Activated CD4-positive, CD25-positive, alpha-beta regulatory T cell treated with anti-CD3 and anti-CD28 coated beads, Interleukin-2, amount 50 U/mL, for 24 hours (primary cell): ENCODE results near the gene CARMIL1.
"Not testable (repeated sequence)": the region's sequence is repeated elsewhere in the genome, so short reads cannot be mapped to it uniquely, and the experiment has no call there.

ENCODE experiments used
- ATAC-seq, 2 donors: fragments of 150-1000 bp; cut with Tn5 transposase; one replicate each; pipeline ENCODE4 v1.10.0; 2021; ENCODE audit warnings: mild to moderate bottlenecking in 1 of 2, moderate library complexity in 1 of 2

CARMIL1 gene

DNA sequence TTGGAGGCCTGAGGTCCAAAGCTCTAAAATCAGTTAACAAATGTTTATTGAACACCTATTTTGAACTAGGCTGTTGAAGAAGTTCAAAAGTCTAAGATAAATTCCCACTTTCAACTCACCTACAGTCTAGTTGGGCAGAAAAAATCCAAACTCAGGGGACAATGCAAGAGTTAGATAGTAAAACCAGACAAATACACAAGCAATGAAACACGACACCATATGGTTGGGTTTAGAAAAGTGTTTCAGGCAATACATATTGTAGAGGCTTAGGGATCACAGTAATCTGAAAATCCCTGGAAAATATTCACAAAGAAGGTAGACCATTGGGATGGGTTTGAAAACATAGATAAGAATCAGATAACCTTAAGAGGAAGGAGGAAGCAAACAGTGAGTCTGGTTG, 1.3 kb upstream of the CARMIL1 start:
- no peak for ATAC-seq

DNA sequence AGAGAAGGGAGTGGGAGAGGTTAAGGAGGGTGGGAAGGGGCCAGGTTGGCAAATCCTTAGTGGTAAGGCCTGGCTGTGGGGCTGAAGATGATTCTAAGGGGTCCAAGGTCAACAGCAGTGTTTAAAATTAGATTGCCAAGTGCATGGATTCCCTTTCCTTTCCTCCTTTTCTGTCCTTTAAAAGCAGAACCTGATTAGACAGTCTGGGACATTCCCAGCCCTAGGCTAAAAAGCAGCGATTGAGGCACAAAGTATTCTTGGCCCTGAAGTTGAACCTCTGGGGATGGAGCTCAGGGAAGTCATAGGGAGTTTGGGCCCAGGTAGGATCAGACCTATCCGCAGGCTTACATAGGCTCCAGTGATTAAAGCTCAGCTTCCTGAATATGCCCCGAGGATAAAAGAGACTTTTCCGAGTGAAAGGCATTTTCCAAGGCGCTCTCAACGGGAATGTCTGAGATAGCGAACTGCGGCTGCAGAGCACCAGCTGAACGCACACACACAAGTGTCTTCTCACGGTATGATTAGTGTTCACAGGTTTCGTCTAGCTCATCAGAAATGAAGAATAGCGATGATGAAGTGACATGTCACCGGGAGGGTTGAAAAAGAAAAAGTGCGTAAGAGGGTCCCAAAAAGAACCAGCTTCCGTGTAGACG, 787 bp upstream of the CARMIL1 start:
- ATAC-seq, result peak in 1 of 2 donors; percentile 61

DNA sequence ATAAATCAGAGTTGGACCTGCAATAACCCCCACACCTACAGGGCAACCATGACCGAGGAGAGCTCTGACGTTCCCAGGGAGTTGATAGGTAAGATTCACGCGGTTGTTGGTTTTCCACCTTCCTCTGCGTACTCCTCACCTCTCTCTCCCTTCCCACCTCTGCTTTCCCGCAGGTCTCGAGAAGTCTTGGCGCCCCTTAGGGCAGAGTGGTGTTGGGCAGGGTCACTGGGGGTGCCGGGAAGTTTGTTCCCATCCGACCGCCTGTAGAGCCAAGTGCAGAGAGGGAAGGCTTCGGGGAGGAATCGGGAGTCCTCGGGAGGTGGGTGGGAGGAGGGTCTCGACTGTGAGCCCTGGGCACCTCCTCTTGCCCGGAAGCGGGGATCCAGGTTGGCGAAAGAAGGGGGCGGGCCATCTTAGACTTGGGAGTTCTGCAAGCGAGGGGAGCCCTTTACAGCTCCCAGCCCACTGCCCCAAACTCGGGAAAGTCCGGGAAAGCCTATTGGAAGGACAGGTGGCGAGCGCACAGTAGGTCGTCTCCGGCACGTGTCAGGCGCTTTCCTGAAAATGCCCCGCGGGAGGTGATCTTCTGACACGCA, 672 bp downstream of the CARMIL1 start:
- ATAC-seq, result no peak

- no peak for ATAC-seq
These were observed 1.3 kb downstream of the CARMIL1 start for GRCh38 chr6:25280344-25281074.

- ATAC-seq, result no peak
These were observed 7.7 kb downstream of the CARMIL1 start for GRCh38 chr6:25286891-25287290.

- no peak for ATAC-seq
These were observed 8.8 kb downstream of the CARMIL1 start for GRCh38 chr6:25287941-25288340.

DNA sequence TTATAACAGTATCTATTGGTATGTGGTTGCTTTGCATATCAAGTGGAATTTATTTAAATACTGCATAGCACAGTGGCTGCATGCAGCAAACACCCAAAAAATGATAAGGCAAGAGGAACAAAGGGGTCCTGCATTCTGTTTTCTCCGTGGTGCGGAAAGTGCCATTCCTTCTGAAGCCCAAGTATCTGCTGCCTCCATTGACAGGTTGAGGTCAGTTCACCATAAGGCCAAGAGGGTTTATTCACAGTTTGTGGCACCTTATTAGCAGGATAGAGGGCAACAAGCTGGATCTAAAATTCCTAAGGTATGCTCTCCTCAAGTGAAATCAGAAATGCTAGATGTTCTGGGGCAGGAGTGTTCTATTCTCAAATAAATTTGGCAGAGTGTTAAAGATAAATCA, 9.3 kb downstream of the CARMIL1 start:
- ATAC-seq, result no peak

- ATAC-seq, result no peak
These were observed 11.3 kb downstream of the CARMIL1 start for GRCh38 chr6:25290306-25291060.

GRCh38 chr6:25292384-25292783, 13.2 kb downstream of the CARMIL1 start:
- no peak for ATAC-seq

- no peak for ATAC-seq
These were observed 16.5 kb downstream of the CARMIL1 start for GRCh38 chr6:25295651-25296050.

- no peak for ATAC-seq
These were observed 17.2 kb downstream of the CARMIL1 start for GRCh38 chr6:25296217-25296905.

- ATAC-seq, result no peak
These were observed 17.9 kb downstream of the CARMIL1 start for GRCh38 chr6:25297039-25297441.

DNA sequence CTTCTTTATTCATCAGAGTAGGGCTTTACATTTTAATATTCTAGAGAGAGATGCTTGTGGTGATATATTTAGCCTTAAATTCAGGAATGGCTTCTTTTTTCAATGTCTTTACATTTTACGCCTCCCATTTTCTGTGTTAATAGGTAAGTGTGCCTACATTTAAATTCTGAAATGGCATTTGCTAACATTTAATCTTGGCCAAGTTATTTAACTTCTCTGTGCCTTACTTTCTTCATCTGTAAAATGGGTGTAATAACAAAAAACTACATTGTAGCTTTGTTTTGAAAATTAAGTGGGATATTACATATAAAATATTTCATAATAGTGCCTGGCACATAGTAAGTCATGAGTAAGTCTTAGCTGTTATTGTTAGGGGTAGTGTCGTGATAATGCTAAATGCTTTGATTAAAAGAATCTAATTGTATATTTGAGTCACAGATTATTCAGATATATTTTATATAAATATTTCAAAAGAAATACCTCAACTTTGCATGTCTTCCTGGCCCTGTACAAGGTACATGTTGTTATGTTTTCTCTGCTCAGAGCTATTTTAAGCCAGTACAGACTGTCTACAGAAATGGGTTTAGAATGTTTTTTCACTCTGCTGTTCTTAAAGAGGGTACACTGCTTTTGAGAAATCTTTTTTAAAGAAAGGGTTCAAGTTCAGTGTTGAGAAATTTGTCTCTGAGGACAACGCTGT, 18.8 kb downstream of the CARMIL1 start:
- no peak for ATAC-seq

DNA sequence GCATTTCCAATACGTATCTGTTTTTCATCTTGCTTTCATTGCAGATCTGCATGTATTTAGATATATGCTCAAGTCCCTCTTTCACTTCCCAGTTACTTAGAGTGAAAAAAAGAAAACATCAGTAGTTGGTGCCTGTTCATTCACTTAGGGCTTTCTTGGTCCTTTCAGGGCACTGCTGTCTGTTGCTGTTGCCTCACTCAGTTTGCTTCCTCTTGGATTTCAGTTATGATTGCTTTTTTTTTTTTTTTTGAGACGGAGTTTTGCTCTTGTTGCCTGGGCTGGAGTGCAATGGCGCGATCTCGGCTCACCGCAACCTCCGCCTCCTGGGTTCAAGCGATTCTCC, 19.3 kb downstream of the CARMIL1 start:
- ATAC-seq, result not testable (repeated sequence)

GRCh38 chr6:25301362-25301761, 22.2 kb downstream of the CARMIL1 start:
- ATAC-seq, result no peak

GRCh38 chr6:25302151-25302550, 23.0 kb downstream of the CARMIL1 start:
- no peak for ATAC-seq

- ATAC-seq, result no peak
These were observed 23.5 kb downstream of the CARMIL1 start for GRCh38 chr6:25302677-25303128.

- ATAC-seq, result no peak
These were observed 24.1 kb downstream of the CARMIL1 start for GRCh38 chr6:25303254-25303653.

- no peak for ATAC-seq
These were observed 27.2 kb downstream of the CARMIL1 start for GRCh38 chr6:25306379-25306778.

DNA sequence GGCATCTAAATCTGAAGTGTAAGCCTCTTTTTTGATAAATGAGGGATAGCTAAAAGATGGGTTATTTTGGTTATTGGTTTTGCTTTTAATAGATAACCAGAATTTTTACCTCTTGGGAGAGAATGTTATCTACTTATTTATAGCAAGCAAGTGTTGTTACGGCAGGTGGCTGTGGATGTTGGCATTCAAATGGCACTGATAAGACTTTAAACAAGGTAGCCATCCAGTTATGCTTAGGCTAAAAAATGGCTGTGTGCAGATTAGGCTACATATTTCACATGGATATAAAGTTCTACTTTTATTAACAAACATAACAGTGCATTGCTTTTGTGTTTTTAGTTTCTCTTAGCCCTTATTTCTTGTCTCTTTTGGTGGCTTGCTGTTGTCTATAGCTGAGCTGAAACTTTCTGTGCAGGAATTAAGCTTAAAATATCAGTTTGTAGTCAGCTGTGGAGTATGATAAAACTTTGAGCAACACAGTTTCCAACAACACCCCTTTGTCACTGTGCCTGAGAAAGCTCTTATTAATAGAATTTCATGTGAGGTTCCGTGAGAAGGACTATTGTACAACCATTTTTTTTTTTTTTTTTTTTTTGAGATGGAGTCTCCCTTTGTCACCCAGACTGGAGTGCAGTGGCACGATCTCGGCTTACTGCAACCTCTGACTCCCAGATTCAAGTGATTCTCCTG, 28.8 kb downstream of the CARMIL1 start:
- ATAC-seq, result no peak

DNA sequence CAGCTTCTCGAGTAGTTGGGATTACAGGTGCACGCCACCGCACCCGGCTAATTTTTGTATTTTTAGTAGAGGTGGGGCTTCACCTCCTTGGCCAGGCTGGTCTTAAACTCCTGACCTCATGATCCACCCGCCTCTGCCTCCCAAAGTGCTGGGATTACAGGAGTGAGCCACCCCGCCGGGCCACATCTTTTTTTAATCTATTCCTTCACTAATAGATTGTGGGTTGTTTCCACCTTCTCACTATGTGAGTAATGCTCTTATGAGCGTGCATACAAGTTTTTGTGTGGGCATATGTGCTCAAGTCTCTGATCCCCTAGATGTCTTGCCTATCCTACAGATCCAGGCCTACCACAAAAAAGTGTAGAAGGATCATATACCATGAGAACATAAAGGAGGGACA, 30.7 kb downstream of the CARMIL1 start:
- no peak for ATAC-seq
